Measurements from ENCODE around the gene ZBTB43. TPM values are rescaled to one million over a fixed set of nuclear protein-coding genes. Genes with fewer than 3 reads are reported as not detected.
"Not testable (repeated sequence)": the region's sequence is repeated elsewhere in the genome, so short reads cannot be mapped to it uniquely, and the experiment has no call there.

Gene ZBTB43
- total RNA-seq, 1 donor from 2014 or later, result 20.3 TPM

GRCh38 chr9:126818482-126818881 lies 13.6 kb downstream of the ZBTB43 start:
- H3K4me3 Mint-ChIP-seq (ENCODE audit: unreplicated experiment), result no peak overlapping the region
- peaks cover 6% of the 10 kb centered on the region for H3K4me1 Mint-ChIP-seq (ENCODE audit: unreplicated experiment)
- peak; percentile 60 for DNase-seq (ENCODE audit: extremely low spot score, unreplicated experiment)
- H3K36me3 Mint-ChIP-seq (ENCODE audit: unreplicated experiment), result peaks cover 67% of the 10 kb centered on the region
- peaks cover 26% of the 10 kb centered on the region for H3K9me3 Mint-ChIP-seq (ENCODE audit: unreplicated experiment)
- no peak overlapping the region for H3K27ac Mint-ChIP-seq (ENCODE audit: unreplicated experiment)
- H3K27me3 Mint-ChIP-seq (ENCODE audit: unreplicated experiment), result no peaks in the 10 kb centered on the region
- no peak for TF ChIP-seq CTCF (IDR thresholded peaks at IDR 0.05)

DNA sequence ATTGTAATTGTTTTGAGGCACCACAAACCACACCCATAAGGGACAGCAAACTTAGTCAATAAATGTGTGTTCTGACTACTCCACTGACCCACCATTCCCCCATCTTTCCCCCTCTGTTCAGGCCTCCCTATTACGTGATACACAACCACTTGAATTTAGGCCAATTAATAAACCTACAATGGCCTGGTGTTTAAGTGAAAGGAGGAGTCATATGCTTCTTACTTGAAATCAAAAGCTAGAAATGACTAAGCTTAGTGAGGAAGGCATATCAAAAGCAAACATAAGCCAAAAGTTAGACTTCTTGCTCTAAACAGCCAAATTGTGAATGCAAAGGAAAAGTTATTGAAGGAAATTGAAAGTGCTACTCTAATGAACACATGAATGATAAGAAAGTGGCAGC lies 14.6 kb downstream of the ZBTB43 start:
- DNase-seq (ENCODE audit: extremely low spot score, unreplicated experiment), result no peak
- peaks cover 62% of the 10 kb centered on the region for H3K36me3 Mint-ChIP-seq (ENCODE audit: unreplicated experiment)
- no peak overlapping the region for H3K27ac Mint-ChIP-seq (ENCODE audit: unreplicated experiment)
- H3K9me3 Mint-ChIP-seq (ENCODE audit: unreplicated experiment), result peaks cover 22% of the 10 kb centered on the region
- no peak overlapping the region for H3K4me3 Mint-ChIP-seq (ENCODE audit: unreplicated experiment)
- TF ChIP-seq CTCF (IDR thresholded peaks at IDR 0.05), result no peak
- H3K4me1 Mint-ChIP-seq (ENCODE audit: unreplicated experiment), result peaks cover 6% of the 10 kb centered on the region
- H3K27me3 Mint-ChIP-seq (ENCODE audit: unreplicated experiment), result no peaks in the 10 kb centered on the region

GRCh38 chr9:126822278-126822677 lies 17.4 kb downstream of the ZBTB43 start:
- no peaks in the 10 kb centered on the region for H3K27me3 Mint-ChIP-seq (ENCODE audit: unreplicated experiment)
- no peak overlapping the region for H3K27ac Mint-ChIP-seq (ENCODE audit: unreplicated experiment)
- peak; percentile 38 for DNase-seq (ENCODE audit: extremely low spot score, unreplicated experiment)
- H3K4me1 Mint-ChIP-seq (ENCODE audit: unreplicated experiment), result no peaks in the 10 kb centered on the region
- peaks cover 48% of the 10 kb centered on the region for H3K36me3 Mint-ChIP-seq (ENCODE audit: unreplicated experiment)
- peaks cover 19% of the 10 kb centered on the region for H3K9me3 Mint-ChIP-seq (ENCODE audit: unreplicated experiment)
- H3K4me3 Mint-ChIP-seq (ENCODE audit: unreplicated experiment), result no peak overlapping the region
- TF ChIP-seq CTCF (IDR thresholded peaks at IDR 0.05), result no peak

DNA sequence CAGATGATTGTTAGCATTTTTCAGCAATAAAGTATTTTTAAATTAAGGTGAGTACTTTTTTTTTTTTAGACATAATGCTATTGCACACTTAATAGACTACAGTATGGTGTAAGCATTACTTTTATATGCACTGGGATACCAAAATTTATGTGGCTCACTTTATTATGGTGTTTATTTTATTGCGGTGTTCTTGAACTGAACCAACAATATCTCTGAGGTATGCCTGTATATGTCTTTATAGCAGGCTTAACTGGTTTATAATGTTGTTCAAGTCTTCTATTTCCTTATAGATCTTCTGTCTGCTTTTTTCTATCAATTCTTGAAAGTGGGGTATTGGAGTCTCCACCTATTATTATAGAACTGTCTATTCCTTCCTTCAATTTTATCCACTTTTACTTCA lies 18.0 kb downstream of the ZBTB43 start:
- H3K4me1 Mint-ChIP-seq (ENCODE audit: unreplicated experiment), result no peaks in the 10 kb centered on the region
- H3K36me3 Mint-ChIP-seq (ENCODE audit: unreplicated experiment), result peaks cover 47% of the 10 kb centered on the region
- H3K4me3 Mint-ChIP-seq (ENCODE audit: unreplicated experiment), result no peak overlapping the region
- no peak overlapping the region for H3K27ac Mint-ChIP-seq (ENCODE audit: unreplicated experiment)
- H3K9me3 Mint-ChIP-seq (ENCODE audit: unreplicated experiment), result peaks cover 19% of the 10 kb centered on the region
- H3K27me3 Mint-ChIP-seq (ENCODE audit: unreplicated experiment), result no peaks in the 10 kb centered on the region
- no peak for TF ChIP-seq CTCF (IDR thresholded peaks at IDR 0.05)
- DNase-seq (ENCODE audit: extremely low spot score, unreplicated experiment), result no peak

- H3K27ac Mint-ChIP-seq (ENCODE audit: unreplicated experiment); H3K4me1 Mint-ChIP-seq (ENCODE audit: unreplicated experiment); DNase-seq (ENCODE audit: extremely low spot score, unreplicated experiment); H3K9me3 Mint-ChIP-seq (ENCODE audit: unreplicated experiment); H3K27me3 Mint-ChIP-seq (ENCODE audit: unreplicated experiment); H3K4me3 Mint-ChIP-seq (ENCODE audit: unreplicated experiment): not testable (repeated sequence)
- H3K36me3 Mint-ChIP-seq (ENCODE audit: unreplicated experiment), result peaks cover 36% of the 10 kb centered on the region
These were observed 19.2 kb downstream of the ZBTB43 start for GRCh38 chr9:126824052-126824451.

GRCh38 chr9:126827227-126827626 lies 22.4 kb downstream of the ZBTB43 start:
- H3K4me3 Mint-ChIP-seq (ENCODE audit: unreplicated experiment), result no peak overlapping the region
- no peaks in the 10 kb centered on the region for H3K9me3 Mint-ChIP-seq (ENCODE audit: unreplicated experiment)
- TF ChIP-seq CTCF (IDR thresholded peaks at IDR 0.05), result no peak
- no peaks in the 10 kb centered on the region for H3K27me3 Mint-ChIP-seq (ENCODE audit: unreplicated experiment)
- no peak overlapping the region for H3K27ac Mint-ChIP-seq (ENCODE audit: unreplicated experiment)
- H3K4me1 Mint-ChIP-seq (ENCODE audit: unreplicated experiment), result peaks cover 3% of the 10 kb centered on the region
- H3K36me3 Mint-ChIP-seq (ENCODE audit: unreplicated experiment), result peaks cover 23% of the 10 kb centered on the region
- DNase-seq (ENCODE audit: extremely low spot score, unreplicated experiment), result no peak
